ENCODE data around the gene HIBCH.
"Not testable (repeated sequence)": the region's sequence is repeated elsewhere in the genome, so short reads cannot be mapped to it uniquely, and the experiment has no call there.

The HIBCH gene

DNA sequence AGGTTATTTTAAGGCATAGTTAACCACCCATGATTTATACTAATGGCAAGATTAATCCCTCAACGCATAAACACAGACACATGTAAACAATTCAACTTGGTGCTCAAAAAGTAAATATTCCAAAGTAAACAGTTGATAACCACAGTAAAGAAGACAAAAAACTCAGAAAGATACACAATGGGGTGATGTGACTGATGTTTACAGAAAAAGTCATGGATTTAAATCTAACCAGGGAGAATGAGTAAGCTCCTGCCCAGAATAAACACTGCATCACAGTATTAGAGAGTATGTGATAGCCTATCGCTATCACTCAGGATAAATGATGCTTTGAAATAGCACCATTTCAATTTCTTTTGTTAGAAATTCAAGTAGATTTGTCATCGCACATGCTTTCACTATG is 49.3 kb downstream of the HIBCH start:
- Histone ChIP-seq H3K4me3 (no peak overlapping the region), H3K27ac (no peak overlapping the region)
- TF ChIP-seq, protein P1, sequence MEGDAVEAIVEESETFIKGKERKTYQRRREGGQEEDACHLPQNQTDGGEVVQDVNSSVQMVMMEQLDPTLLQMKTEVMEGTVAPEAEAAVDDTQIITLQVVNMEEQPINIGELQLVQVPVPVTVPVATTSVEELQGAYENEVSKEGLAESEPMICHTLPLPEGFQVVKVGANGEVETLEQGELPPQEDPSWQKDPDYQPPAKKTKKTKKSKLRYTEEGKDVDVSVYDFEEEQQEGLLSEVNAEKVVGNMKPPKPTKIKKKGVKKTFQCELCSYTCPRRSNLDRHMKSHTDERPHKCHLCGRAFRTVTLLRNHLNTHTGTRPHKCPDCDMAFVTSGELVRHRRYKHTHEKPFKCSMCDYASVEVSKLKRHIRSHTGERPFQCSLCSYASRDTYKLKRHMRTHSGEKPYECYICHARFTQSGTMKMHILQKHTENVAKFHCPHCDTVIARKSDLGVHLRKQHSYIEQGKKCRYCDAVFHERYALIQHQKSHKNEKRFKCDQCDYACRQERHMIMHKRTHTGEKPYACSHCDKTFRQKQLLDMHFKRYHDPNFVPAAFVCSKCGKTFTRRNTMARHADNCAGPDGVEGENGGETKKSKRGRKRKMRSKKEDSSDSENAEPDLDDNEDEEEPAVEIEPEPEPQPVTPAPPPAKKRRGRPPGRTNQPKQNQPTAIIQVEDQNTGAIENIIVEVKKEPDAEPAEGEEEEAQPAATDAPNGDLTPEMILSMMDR (IDR thresholded peaks at IDR 0.05), result no peak
- DNase-seq (ENCODE audit: low spot score), result no peak

DNA sequence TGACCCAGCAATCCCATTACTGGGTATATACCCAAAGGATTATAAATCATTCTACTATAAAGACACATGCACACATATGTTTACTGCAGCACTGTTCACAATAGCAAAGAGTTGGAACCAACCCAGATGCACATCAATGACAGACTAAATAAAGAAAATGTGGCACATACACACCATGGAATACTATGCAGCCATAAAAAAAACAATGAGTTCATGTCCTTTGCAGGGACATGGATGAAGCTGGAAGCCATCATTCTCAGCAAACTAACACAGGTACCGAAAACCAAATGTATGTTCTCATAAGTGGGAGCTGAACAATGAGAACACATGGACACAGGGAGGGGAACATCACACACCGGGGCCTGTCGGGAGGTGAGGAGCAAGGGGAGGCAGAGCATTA is 49.9 kb downstream of the HIBCH start:
- not testable (repeated sequence) for H3K27ac ChIP-seq; H3K4me3 ChIP-seq; DNase-seq (ENCODE audit: low spot score)

DNA sequence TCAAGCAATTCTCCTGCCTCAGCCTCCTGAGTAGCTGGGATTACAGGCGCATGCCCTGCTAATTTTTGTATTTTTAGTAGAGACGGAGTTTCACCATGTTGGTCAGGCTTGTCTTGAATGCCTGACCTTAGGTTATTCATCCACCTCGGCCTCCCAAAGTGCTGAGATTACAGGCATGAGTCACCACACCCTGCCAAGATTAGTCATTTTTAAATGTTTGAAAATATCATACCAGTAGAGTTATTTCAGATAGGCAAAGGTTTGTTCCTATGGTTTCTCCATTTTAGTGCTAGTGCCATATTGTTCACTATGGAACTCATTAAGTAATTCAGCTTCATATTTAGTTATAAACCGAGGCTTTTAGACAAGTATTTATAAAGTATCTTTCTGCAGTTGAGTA is 52.3 kb downstream of the HIBCH start:
- DNase-seq (ENCODE audit: low spot score), result no peak
- H3K27ac ChIP-seq, result no peak overlapping the region
- no peak overlapping the region for H3K4me3 ChIP-seq
- TF ChIP-seq, protein P1 (IDR thresholded peaks at IDR 0.05), result no peak

DNA sequence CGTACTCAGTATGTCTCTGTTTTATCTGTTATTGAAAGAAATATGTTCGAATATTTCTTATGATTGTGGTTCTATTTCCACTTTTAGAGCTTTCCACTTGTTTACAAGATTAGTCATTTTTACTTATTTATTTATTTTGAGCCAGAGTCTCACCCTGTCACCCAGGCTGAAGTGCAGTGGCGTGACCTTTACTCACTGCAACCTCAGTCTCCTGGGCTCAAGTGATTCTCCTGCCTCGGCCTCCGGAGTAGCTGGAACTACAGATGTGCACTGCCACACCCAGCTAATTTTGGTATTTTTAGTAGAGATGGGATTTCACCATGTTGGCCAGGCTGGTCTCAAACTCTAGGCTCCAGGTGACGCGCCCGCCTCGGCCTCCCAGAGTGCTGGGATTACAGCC is 53.3 kb downstream of the HIBCH start:
- no peak overlapping the region for H3K27ac ChIP-seq
- DNase-seq (ENCODE audit: low spot score), result no peak
- TF ChIP-seq, protein P1 (IDR thresholded peaks at IDR 0.05), result no peak
- H3K4me3 ChIP-seq, result no peak overlapping the region

DNA sequence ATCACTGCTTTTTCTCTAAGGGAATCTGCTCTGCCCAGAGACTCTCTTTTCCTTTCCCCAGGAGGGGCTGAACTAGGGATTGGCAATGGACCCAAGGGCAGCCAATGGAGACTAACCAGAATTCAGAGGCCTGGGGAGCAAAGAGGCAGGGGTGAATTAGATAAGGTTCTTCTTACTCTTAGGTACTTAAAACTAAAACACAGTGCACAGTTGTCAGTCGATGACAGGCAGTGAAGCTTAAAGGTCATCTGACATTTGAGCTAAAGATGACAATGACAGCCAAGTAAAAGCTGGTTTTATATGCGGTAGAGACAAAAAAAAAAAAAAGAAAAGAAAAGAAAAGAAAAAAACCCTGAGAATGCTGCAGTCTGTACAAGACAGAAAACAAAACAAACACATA is 57.8 kb downstream of the HIBCH start:
- DNase-seq (ENCODE audit: low spot score), result no peak
- TF ChIP-seq, protein P1 (IDR thresholded peaks at IDR 0.05), result no peak
- Histone ChIP-seq H3K27ac (no peak overlapping the region), H3K4me3 (no peak overlapping the region)

DNA sequence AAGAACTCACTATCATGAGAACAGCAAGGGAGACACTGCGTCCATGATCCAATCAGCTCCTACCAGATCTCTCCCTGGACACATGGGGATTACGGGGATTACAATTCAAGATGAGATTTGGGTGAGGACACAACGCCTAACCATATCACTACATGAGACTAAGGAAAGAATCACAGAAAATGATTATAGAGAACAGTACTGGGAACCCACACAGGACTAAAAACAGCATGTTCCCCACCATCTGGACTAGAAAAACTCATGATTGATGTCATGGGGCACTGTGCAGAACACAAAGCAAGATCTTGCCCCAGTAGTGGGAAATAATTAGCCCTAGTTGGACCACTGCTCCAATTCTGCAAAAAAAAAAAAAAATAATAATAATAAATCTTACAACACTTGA is 63.5 kb downstream of the HIBCH start:
- no peak overlapping the region for H3K27ac ChIP-seq
- TF ChIP-seq, protein P1 (IDR thresholded peaks at IDR 0.05), result no peak
- DNase-seq (ENCODE audit: low spot score), result no peak
- no peak overlapping the region for H3K4me3 ChIP-seq

DNA sequence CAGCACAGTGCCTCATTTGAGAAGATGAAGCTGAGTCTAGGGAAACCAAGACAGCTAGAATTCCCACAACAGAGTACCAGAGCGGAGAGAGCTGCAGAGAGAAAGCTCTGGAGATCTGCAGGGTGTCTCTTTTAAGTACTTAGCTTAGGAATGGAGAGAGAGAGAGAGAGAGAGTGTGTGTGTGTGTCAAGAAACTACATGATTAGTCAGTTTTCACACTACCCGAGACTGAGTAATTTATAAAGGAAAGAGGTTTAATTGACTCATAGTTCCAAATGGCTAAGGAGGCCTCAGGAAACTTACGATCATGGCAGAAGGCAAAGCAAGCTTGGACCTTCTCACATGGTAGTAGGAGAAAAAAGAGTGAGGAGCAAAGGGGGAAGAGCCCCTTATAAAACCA is 64.0 kb downstream of the HIBCH start:
- TF ChIP-seq, protein P1 (IDR thresholded peaks at IDR 0.05), result no peak

More for the DNA sequence above, 64.0 kb downstream of the HIBCH start:
- DNase-seq (ENCODE audit: low spot score), result no peak
- no peak overlapping the region for H3K27ac ChIP-seq
- no peak overlapping the region for H3K4me3 ChIP-seq
